Measurements from ENCODE around the gene EEF1AKMT3.

Gene EEF1AKMT3

DNA sequence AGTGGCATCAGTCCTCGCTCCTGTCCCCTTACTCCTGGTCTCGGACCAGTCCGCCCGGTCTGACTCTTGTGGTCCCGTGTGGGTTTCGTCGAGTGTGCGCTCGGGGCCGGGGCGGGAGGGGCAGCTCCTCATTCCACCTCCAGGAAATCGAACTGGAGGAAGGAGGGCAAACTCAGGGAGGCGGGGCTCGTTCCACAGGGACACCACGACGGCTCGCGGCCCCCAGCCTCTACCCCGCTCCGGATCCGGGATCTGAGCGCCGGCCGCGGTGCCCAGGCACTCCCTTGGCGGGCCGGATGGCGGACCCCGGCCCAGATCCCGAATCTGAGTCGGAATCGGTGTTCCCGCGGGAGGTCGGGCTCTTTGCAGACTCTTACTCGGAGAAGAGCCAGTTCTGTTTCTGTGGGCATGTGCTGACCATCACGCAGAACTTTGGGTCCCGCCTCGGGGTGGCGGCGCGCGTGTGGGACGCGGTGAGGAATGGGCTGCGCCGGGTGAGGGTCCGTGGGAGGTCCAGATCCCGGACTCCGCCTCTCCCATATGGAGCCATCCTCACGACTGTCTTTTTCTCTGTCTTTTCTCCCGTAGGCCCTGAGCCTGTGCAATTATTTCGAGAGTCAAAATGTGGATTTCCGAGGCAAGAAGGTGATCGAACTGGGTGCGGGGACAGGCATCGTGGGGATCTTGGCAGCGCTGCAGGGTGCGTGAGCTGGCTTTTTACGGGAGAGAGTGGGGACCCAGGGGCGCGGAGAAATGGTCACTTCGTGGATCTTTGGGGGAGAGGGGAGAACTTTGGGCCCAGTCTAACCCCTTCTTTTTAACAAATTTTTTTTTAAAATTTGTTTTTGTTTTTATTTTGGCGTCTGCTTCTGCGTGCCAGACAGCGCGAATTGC is at the start of gene EEF1AKMT3:
TSS of gene EEF1AKMT3 (plus strand) at position 186 of the 894 bp plus-strand sequence. CDS start at position 297, 111 bp downstream.
- intact Hi-C loops (cut with DNase I): loop anchor here (1.0 kb wide), 2 partner anchors 10 to 20 kb away; partner anchors contain the start of genes CDK4 and TSFM
- peak in 6 of 10 donors; percentile 34 to 91 (median 46) for DNase-seq

DNA sequence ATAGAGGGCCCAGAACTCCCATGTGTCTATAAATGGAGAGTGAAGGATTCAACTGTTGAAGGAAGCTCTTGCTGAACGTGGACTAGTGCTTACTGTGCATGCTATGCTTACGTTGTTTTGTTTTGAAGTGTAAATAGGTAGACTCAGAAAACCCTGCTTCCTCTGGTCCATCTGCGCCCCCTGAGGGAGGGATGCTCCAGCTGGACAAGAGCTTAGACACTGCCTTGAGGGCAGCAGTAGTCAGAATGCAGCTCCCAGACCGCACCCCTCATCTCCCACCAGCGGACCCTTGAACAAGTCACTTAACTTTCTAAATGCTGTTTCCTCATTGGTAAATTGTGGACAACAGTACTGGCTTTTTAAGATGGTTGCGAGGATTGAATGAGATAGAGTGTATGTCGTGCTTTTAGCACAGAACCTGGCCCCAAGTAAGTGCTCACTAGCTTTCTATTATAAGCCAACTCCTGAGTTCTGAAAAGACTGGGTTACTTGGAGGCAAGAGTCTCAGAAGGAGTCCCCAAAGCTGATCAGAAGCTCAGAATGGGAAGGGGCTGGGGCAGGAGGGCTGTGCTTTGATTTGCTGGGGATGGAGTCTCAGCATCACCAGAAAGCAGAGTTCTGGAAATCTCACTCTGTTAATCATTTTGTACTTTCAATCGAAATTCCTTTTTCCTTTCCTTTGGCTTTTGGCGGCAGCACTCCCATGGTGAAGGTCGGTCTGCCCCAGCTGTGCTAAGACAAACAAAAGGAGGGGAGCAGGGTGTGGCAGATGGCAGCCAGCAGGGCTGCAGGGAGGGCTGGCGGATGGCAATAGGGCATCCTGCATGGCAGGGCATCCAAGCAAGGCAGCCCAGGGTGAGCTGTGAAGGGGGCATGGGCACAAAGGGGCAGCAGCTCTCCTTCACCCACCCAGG is 49.4 kb upstream of the EEF1AKMT3 start:
- DNase-seq: peak in 1 of 10 donors; percentile 66
- intact Hi-C loops (cut with DNase I): no loop called here

DNA sequence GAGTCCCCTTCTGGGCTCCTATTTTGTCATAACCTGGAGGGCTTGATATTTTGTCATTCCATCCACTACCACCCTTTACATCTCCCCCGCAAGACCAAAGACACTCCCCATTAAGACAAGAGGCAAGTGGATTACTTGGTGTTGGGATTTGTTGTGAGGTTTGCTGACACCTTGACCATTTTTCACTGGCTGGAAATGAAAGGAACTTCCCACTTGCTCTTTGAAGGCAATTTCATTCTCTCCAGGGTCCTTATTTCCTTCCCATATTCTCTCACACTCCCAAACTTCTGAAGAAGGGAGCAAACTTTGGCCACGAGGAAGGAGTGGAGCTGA is 48.8 kb upstream of the EEF1AKMT3 start:
- intact Hi-C loops (cut with DNase I): no loop called here
- DNase-seq: no peak

GRCh38 chr12:57724003-57724935 is 48.1 kb upstream of the EEF1AKMT3 start:
- DNase-seq: peak in 2 of 10 donors; percentile 62 to 70
- intact Hi-C loops (cut with DNase I): no loop called here

DNA sequence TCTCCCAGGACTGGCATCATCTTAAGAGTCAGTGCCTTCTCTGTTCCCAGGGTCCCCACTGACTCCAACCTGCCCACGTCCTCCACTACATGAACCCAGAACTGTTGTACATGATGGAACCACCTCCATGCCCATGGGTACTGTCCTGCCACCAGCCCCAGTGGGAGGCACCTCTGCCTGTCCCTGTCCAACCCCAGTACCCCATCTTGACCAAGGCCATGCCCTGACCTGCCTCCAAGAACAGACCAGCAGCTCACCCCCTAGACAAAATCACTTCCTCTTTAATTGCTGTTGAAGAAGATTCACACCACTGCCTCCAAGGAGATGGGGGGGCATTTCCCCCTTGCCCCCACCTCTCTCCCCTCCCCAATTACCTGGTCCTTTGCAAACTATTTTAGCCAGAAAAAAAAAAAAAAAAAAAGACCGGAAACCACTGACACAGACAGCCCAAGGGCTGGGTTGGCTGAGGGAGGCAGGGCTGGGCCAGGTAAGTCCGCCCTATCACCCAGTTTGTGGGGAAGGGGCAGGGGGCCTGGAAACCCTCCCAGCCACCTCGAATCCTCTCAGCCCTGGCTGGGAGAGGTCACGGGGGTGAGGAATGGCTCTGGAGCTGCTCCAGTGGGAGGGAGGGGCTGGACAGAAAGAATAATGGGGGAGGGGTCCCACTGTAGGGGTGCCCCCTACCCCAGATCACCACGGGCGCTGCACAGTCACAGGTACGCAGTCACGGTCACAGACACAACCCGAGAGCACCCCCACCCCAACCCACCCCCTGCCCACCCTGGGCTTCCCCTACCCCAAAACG is 47.3 kb upstream of the EEF1AKMT3 start:
- intact Hi-C loops (cut with DNase I): no loop called here
- DNase-seq: peak in 1 of 10 donors; percentile 44

- intact Hi-C loops (cut with DNase I): no loop called here
- no peak for DNase-seq
Observed at GRCh38 chr12:57725851-57726150, 46.6 kb upstream of the EEF1AKMT3 start.

DNA sequence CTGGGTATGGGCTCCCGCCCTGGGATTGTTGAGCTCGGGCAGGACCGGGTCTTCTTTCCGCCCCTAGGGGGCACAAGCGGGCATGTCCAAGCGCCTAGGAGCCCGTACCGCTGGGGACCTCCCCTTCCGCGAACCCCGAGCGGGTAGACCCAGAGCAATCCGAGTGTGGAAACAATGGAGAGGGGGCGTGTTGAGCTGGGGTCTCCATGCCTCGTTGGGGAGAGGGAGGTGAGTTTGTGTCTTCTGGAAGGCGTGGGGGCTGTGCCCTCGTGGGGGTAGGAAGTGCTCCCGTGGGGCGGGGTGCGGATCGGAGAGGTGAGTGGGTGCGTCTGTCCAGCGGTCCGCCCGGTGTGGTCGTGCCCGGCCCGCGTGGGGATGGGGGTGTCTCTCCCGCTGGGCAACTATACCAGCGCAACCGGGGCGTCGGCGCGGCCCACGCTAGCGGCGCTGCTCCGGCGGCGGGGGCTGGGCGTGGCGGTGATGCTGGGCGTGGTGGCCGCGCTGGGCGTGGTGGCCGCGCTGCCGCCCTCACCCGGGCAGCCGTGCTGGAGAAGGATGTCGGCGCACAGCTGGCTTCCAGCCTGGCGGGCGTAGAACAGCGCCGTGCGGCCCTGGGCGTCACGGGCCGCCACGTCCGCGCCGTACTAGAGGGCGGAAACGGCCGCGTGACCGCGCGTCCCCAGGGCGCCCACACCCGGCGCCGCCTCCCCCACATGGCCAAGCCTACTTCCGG is 46.1 kb upstream of the EEF1AKMT3 start:
- intact Hi-C loops (cut with DNase I): no loop called here
- DNase-seq: peak in 8 of 10 donors; percentile 50 to 95 (median 69)

GRCh38 chr12:57726884-57727757 is 45.3 kb upstream of the EEF1AKMT3 start:
- intact Hi-C loops (cut with DNase I): no loop called here
- DNase-seq: peak in 3 of 10 donors; percentile 31 to 89 (median 85)

- peak in 3 of 10 donors; percentile 8 to 88 (median 69) for DNase-seq
- intact Hi-C loops (cut with DNase I): no loop called here
Observed at GRCh38 chr12:57727758-57728395, 44.5 kb upstream of the EEF1AKMT3 start.

GRCh38 chr12:57729321-57729844 is 43.0 kb upstream of the EEF1AKMT3 start:
- peak in 1 of 10 donors; percentile 50 for DNase-seq
- intact Hi-C loops (cut with DNase I): no loop called here

GRCh38 chr12:57730336-57731067 is 41.9 kb upstream of the EEF1AKMT3 start:
- intact Hi-C loops (cut with DNase I): no loop called here
- DNase-seq: peak in 1 of 10 donors; percentile 51

GRCh38 chr12:57731411-57732080 is 40.9 kb upstream of the EEF1AKMT3 start:
- DNase-seq: peak in 1 of 10 donors; percentile 47
- intact Hi-C loops (cut with DNase I): no loop called here

DNA sequence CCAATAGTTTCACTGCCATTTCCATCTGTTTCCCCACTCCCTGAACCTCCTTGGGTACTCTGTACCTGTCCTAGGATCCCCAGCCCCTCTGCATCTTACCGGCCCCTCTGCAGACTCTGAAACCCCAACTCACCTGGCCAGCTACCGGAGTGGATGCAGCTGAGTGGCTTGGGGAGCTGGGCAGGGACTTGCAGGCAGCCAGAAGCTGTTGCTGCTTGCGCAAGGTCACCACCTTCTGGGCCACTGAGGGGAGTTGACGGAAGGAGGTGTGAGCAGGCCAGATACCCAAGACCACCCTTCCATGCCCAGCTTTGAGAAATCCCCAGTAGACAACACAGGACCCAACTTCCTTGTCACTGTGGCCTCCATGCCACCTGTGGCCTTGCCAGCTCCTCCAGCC is 40.1 kb upstream of the EEF1AKMT3 start:
- intact Hi-C loops (cut with DNase I): no loop called here
- peak in 1 of 10 donors; percentile 26 for DNase-seq

GRCh38 chr12:57732726-57733593 is 39.5 kb upstream of the EEF1AKMT3 start:
- intact Hi-C loops (cut with DNase I): no loop called here
- peak in 2 of 10 donors; percentile 2 to 70 for DNase-seq

- intact Hi-C loops (cut with DNase I): no loop called here
- DNase-seq: peak in 1 of 10 donors; percentile 56
Observed at GRCh38 chr12:57733928-57734327, 38.5 kb upstream of the EEF1AKMT3 start.

All from posterior cingulate gyrus (tissue), 11 donors.